ENCODE results near the gene RSBN1L. TPM values are rescaled to one million over a fixed set of nuclear protein-coding genes. Genes with fewer than 3 reads are reported as not detected.

The RSBN1L gene
- total RNA-seq, 1 donor from 2014 or later = 27.7 TPM

- Histone ChIP-seq H3K27me3 (no peaks in the 10 kb centered on the region), H3K4me1 (peaks cover 7% of the 10 kb centered on the region), H3K27ac (no peak overlapping the region), H3K4me3 (no peak overlapping the region), H3K9me3 (no peaks in the 10 kb centered on the region), H3K36me3 (peaks cover 19% of the 10 kb centered on the region)
- DNase-seq (no peak), ATAC-seq (no peak)
- no peak for TF ChIP-seq CTCF (IDR thresholded peaks at IDR 0.05)
- intact Hi-C loops (cut with DNase I) = no loop called here
These were observed 69.9 kb downstream of the RSBN1L start for GRCh38 chr7:77765906-77766800.

GRCh38 chr7:77766801-77767605 lies 70.7 kb downstream of the RSBN1L start:
- Histone ChIP-seq H3K9me3 (no peaks in the 10 kb centered on the region), H3K36me3 (peaks cover 19% of the 10 kb centered on the region), H3K27ac (no peak overlapping the region), H3K4me1 (peaks cover 7% of the 10 kb centered on the region), H3K4me3 (no peak overlapping the region), H3K27me3 (no peaks in the 10 kb centered on the region)
- no peak for ATAC-seq
- TF ChIP-seq CTCF (IDR thresholded peaks at IDR 0.05) = no peak
- DNase-seq = no peak
- intact Hi-C loops (cut with DNase I) = no loop called here

GRCh38 chr7:77770316-77770715 lies 74.1 kb downstream of the RSBN1L start:
- DNase-seq = no peak
- Histone ChIP-seq H3K27me3 (no peaks in the 10 kb centered on the region), H3K9me3 (no peaks in the 10 kb centered on the region), H3K4me3 (no peak overlapping the region), H3K4me1 (peaks cover 7% of the 10 kb centered on the region), H3K27ac (no peak overlapping the region), H3K36me3 (peaks cover 48% of the 10 kb centered on the region)
- intact Hi-C loops (cut with DNase I) = no loop called here
- no peak for TF ChIP-seq CTCF (IDR thresholded peaks at IDR 0.05)
- no peak for ATAC-seq

GRCh38 chr7:77771901-77772300 lies 75.6 kb downstream of the RSBN1L start:
- Histone ChIP-seq H3K4me3 (no peak overlapping the region), H3K27ac (no peak overlapping the region), H3K27me3 (no peaks in the 10 kb centered on the region), H3K4me1 (no peaks in the 10 kb centered on the region), H3K9me3 (no peaks in the 10 kb centered on the region), H3K36me3 (peaks cover 64% of the 10 kb centered on the region)
- ATAC-seq = no peak
- no peak for TF ChIP-seq CTCF (IDR thresholded peaks at IDR 0.05)
- no peak for DNase-seq
- intact Hi-C loops (cut with DNase I) = no loop called here

DNA sequence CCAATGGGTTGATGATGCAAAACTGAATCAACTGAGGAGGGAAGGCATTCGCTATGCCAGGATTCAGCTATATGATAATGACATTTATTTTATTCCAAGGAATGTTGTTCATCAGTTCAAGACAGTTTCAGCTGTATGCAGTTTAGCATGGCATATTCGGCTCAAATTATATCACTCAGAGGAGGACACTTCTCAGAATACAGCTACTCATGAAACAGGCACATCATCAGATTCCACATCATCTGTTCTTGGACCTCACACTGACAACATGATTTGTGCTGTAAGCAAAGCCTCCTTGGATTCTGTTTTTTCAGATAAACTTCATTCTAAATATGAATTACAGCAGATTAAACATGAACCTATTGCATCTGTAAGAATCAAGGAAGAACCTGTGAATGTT lies 82.3 kb downstream of the RSBN1L start:
- no peak overlapping the region for H3K4me3 ChIP-seq
- no peaks in the 10 kb centered on the region for H3K9me3 ChIP-seq
- peaks cover 80% of the 10 kb centered on the region for H3K36me3 ChIP-seq
- no peak for TF ChIP-seq CTCF (IDR thresholded peaks at IDR 0.05)
- intact Hi-C loops (cut with DNase I) = no loop called here
- no peak for ATAC-seq
- H3K27ac ChIP-seq = no peak overlapping the region
- H3K4me1 ChIP-seq = no peaks in the 10 kb centered on the region
- no peaks in the 10 kb centered on the region for H3K27me3 ChIP-seq
- no peak for DNase-seq
